ENCODE results near the gene ATRNL1.

ATRNL1 gene

DNA sequence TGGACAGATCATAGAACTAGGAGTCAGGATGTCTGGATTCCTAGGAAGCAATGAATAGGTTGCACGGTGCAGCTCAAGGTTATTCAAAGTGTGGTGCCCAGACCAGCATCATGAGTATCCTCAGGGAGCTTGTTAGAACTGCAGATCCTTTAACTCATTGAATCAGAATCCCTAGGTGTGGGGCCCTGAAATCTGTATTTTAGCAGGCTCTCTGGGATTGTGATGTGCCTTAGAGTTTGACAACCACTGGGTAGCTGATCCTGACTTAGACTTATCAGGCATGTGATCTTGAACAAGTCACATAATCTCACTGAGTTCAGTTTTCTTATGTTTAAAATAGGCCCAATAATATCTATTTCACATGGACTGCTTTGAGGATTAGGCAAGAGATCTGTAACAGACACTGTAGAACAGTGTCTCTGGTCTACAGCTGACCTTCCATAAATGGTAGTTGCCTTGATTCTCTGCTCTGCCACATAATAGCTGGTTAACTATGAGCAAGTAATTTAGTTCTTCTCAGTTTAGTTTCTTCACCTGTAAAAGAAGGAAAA lies 46.4 kb upstream of the ATRNL1 start:
- no peaks in the 10 kb centered on the region for H3K27me3 ChIP-seq (ENCODE audit: control insufficient read depth, insufficient read depth, low read length)
- TF ChIP-seq, protein P1, sequence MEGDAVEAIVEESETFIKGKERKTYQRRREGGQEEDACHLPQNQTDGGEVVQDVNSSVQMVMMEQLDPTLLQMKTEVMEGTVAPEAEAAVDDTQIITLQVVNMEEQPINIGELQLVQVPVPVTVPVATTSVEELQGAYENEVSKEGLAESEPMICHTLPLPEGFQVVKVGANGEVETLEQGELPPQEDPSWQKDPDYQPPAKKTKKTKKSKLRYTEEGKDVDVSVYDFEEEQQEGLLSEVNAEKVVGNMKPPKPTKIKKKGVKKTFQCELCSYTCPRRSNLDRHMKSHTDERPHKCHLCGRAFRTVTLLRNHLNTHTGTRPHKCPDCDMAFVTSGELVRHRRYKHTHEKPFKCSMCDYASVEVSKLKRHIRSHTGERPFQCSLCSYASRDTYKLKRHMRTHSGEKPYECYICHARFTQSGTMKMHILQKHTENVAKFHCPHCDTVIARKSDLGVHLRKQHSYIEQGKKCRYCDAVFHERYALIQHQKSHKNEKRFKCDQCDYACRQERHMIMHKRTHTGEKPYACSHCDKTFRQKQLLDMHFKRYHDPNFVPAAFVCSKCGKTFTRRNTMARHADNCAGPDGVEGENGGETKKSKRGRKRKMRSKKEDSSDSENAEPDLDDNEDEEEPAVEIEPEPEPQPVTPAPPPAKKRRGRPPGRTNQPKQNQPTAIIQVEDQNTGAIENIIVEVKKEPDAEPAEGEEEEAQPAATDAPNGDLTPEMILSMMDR (IDR thresholded peaks at IDR 0.05), result no peak
- no peak overlapping the region for H3K4me3 ChIP-seq (ENCODE audit: low read depth, low read length)
- no peak overlapping the region for H3K4me2 ChIP-seq (ENCODE audit: low read length)
- H3K9me3 ChIP-seq (ENCODE audit: control insufficient read depth, low read length), result no peaks in the 10 kb centered on the region
- no peaks in the 10 kb centered on the region for H3K4me1 ChIP-seq
- no peaks in the 10 kb centered on the region for H3K36me3 ChIP-seq (ENCODE audit: control insufficient read depth, insufficient read depth, low read length)
- no peak overlapping the region for H3K9ac ChIP-seq
- H3K79me2 ChIP-seq, result no peaks in the 10 kb centered on the region
- no peak overlapping the region for H3K27ac ChIP-seq
- H2AFZ ChIP-seq, result no peak overlapping the region

DNA sequence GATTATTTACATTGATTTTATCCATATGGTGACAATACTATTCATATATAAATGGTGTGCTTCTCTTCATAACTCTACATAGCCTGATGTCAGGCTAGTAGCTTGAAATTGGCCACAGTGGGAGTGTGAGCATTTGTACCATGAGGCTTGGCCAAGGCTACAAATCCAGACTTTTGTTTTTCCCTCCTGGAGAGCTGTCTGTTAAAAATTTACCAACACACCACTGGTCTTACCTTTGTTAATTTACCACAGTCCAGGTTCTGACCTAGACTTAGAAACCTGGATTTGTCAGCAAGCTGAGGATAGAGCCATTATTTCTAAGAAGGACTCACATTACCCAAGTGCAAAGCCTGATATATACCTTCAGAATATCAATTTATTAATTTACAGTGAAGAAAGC lies 45.5 kb upstream of the ATRNL1 start:
- H3K4me3 ChIP-seq (ENCODE audit: low read depth, low read length), result no peak overlapping the region
- no peaks in the 10 kb centered on the region for H3K4me1 ChIP-seq
- no peaks in the 10 kb centered on the region for H3K27me3 ChIP-seq (ENCODE audit: control insufficient read depth, insufficient read depth, low read length)
- H2AFZ ChIP-seq, result no peak overlapping the region
- H3K79me2 ChIP-seq, result no peaks in the 10 kb centered on the region
- no peaks in the 10 kb centered on the region for H3K36me3 ChIP-seq (ENCODE audit: control insufficient read depth, insufficient read depth, low read length)
- TF ChIP-seq, protein P1 (IDR thresholded peaks at IDR 0.05), result no peak
- no peak overlapping the region for H3K4me2 ChIP-seq (ENCODE audit: low read length)
- H3K9ac ChIP-seq, result no peak overlapping the region
- H3K27ac ChIP-seq, result no peak overlapping the region
- no peaks in the 10 kb centered on the region for H3K9me3 ChIP-seq (ENCODE audit: control insufficient read depth, low read length)

DNA sequence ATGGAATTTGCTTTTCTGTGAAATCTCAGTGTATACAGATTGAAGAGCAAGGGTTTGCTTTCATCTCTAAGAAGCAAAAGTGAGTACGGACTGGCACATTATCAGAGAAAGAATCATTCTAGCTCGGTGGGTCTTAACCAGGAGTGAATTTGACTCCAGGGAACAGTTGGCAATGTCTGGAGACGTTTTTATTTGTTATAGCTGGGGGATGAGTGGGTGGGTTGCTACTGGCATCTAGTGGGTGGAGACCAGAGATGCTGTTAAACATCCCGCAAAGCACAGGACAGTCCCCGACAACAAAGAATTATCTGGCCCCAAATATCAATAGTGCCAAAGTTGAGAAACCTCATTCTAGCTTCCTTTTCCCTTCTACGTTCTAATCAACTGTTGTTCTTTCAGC lies 43.8 kb upstream of the ATRNL1 start:
- no peak overlapping the region for H3K9ac ChIP-seq
- H3K4me3 ChIP-seq (ENCODE audit: low read depth, low read length), result no peak overlapping the region
- H3K9me3 ChIP-seq (ENCODE audit: control insufficient read depth, low read length), result no peaks in the 10 kb centered on the region
- no peaks in the 10 kb centered on the region for H3K36me3 ChIP-seq (ENCODE audit: control insufficient read depth, insufficient read depth, low read length)
- TF ChIP-seq, protein P1 (IDR thresholded peaks at IDR 0.05), result no peak
- no peaks in the 10 kb centered on the region for H3K4me1 ChIP-seq
- no peak overlapping the region for H3K27ac ChIP-seq
- no peaks in the 10 kb centered on the region for H3K79me2 ChIP-seq
- no peak overlapping the region for H2AFZ ChIP-seq
- no peak overlapping the region for H3K4me2 ChIP-seq (ENCODE audit: low read length)
- H3K27me3 ChIP-seq (ENCODE audit: control insufficient read depth, insufficient read depth, low read length), result no peaks in the 10 kb centered on the region

DNA sequence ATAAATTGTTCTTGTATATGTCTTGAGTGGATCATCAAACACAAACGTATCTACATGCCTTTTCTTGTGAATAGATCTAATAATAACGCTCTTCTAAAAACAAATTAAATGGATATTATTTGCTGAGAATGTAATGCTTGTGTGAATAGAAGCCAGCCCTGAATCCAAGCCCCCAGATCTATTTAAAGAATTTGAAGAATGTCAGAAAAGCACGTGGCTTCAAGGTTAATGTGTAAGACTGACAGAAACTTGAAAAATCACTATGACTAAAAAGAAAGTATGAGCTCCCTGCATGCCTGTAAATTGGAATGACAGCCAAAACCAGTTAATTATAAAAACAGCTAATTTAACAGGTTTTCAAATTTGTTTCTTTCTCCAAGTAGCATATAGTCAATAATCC lies 43.2 kb upstream of the ATRNL1 start:
- Histone ChIP-seq H3K4me3 (ENCODE audit: low read depth, low read length) (no peak overlapping the region), H3K27ac (no peak overlapping the region), H3K9ac (no peak overlapping the region), H3K36me3 (ENCODE audit: control insufficient read depth, insufficient read depth, low read length) (no peaks in the 10 kb centered on the region), H2AFZ (no peak overlapping the region), H3K9me3 (ENCODE audit: control insufficient read depth, low read length) (no peaks in the 10 kb centered on the region), H3K4me2 (ENCODE audit: low read length) (no peak overlapping the region), H3K27me3 (ENCODE audit: control insufficient read depth, insufficient read depth, low read length) (no peaks in the 10 kb centered on the region), H3K4me1 (no peaks in the 10 kb centered on the region), H3K79me2 (no peaks in the 10 kb centered on the region)
- TF ChIP-seq, protein P1 (IDR thresholded peaks at IDR 0.05), result no peak

DNA sequence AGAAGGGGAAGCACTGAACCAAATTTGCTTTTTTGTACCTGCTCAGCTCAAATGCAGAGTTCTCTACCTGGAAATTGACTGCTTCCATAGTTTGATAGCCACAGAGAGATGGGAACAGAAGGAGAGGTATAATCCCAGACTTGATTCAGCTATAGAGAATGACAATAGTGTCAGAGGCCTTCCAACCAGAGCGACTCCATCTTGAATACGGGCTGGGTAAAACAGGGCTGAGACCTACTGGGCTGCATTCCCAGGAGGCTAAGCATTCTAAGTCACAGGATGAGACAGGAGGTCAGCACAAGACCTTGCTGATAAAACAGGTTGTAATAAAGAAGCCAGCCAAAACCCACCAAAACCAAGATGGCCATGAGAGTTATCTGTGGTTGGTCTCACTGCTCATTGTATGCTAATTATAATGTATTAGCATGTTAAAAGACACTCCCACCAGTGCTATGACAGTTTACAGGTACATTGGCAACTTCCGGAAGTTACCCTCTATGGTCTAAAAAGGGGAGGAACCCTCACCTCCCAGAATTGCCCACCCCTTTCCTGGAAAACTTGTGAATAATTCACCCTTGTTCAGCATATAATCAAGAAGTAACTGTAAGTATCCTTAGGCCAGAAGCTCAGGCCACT lies 42.7 kb upstream of the ATRNL1 start:
- Histone ChIP-seq H3K9me3 (ENCODE audit: control insufficient read depth, low read length) (no peaks in the 10 kb centered on the region), H3K4me1 (no peaks in the 10 kb centered on the region), H3K79me2 (no peaks in the 10 kb centered on the region), H3K27me3 (ENCODE audit: control insufficient read depth, insufficient read depth, low read length) (no peaks in the 10 kb centered on the region), H3K27ac (no peak overlapping the region), H2AFZ (no peak overlapping the region), H3K36me3 (ENCODE audit: control insufficient read depth, insufficient read depth, low read length) (no peaks in the 10 kb centered on the region), H3K4me2 (ENCODE audit: low read length) (no peak overlapping the region), H3K4me3 (ENCODE audit: low read depth, low read length) (no peak overlapping the region), H3K9ac (no peak overlapping the region)
- TF ChIP-seq, protein P1 (IDR thresholded peaks at IDR 0.05), result no peak

Measured in parathyroid adenoma (tissue), 2 donors.